Measurements from ENCODE around the gene KNDC1.
"Not testable (repeated sequence)": the region's sequence is repeated elsewhere in the genome, so short reads cannot be mapped to it uniquely, and the experiment has no call there.

The KNDC1 gene

GRCh38 chr10:133259602-133259989 is 99.6 kb downstream of the KNDC1 start:
- no peak for DNase-seq (ENCODE audit: low read depth)

GRCh38 chr10:133260895-133261725 is 101.1 kb downstream of the KNDC1 start:
- peak; percentile 74 for DNase-seq (ENCODE audit: low read depth)

- peak; percentile 83 for DNase-seq (ENCODE audit: low read depth)
Measured at GRCh38 chr10:133261726-133262325, 101.8 kb downstream of the KNDC1 start.

- no peak for DNase-seq (ENCODE audit: low read depth)
Measured at GRCh38 chr10:133262696-133263095, 102.7 kb downstream of the KNDC1 start.

- no peak for DNase-seq (ENCODE audit: low read depth)
Measured at GRCh38 chr10:133263674-133264073, 103.7 kb downstream of the KNDC1 start.

- no peak for DNase-seq (ENCODE audit: low read depth)
Measured at GRCh38 chr10:133264461-133264860, 104.4 kb downstream of the KNDC1 start.

GRCh38 chr10:133265052-133265451 is 105.0 kb downstream of the KNDC1 start:
- DNase-seq (ENCODE audit: low read depth), result not testable (repeated sequence)

GRCh38 chr10:133266056-133266795 is 106.2 kb downstream of the KNDC1 start:
- DNase-seq (ENCODE audit: low read depth), result no peak

GRCh38 chr10:133267293-133267692 is 107.3 kb downstream of the KNDC1 start:
- no peak for DNase-seq (ENCODE audit: low read depth)

- DNase-seq (ENCODE audit: low read depth), result no peak
Measured at GRCh38 chr10:133267829-133268228, 107.8 kb downstream of the KNDC1 start.

- no peak for DNase-seq (ENCODE audit: low read depth)
Measured at GRCh38 chr10:133268532-133268931, 108.5 kb downstream of the KNDC1 start.

- no peak for DNase-seq (ENCODE audit: low read depth)
Measured at GRCh38 chr10:133269367-133269766, 109.3 kb downstream of the KNDC1 start.

GRCh38 chr10:133270204-133270603 is 110.2 kb downstream of the KNDC1 start:
- no peak for DNase-seq (ENCODE audit: low read depth)

- DNase-seq (ENCODE audit: low read depth), result no peak
Measured at GRCh38 chr10:133270773-133271297, 110.8 kb downstream of the KNDC1 start.

- DNase-seq (ENCODE audit: low read depth), result no peak
Measured at GRCh38 chr10:133271521-133272300, 111.7 kb downstream of the KNDC1 start.

GRCh38 chr10:133272301-133272963 is 112.4 kb downstream of the KNDC1 start:
- no peak for DNase-seq (ENCODE audit: low read depth)

GRCh38 chr10:133272964-133273420 is 113.0 kb downstream of the KNDC1 start:
- no peak for DNase-seq (ENCODE audit: low read depth)

GRCh38 chr10:133273534-133274143 is 113.6 kb downstream of the KNDC1 start:
- DNase-seq (ENCODE audit: low read depth), result no peak

GRCh38 chr10:133274751-133275683 is 115.0 kb downstream of the KNDC1 start:
- peak; percentile 81 for DNase-seq (ENCODE audit: low read depth)

GRCh38 chr10:133275684-133276092 is 115.7 kb downstream of the KNDC1 start:
- DNase-seq (ENCODE audit: low read depth), result peak; percentile 56

Measured in activated T-cell treated with anti-CD3 and anti-CD28 coated beads for 48 hours (primary cell).